ENCODE data around the gene SLC38A11. TPM values are rescaled to one million over a fixed set of nuclear protein-coding genes. Genes with fewer than 3 reads are reported as not detected.
A peak's percentile ranks its signal among the peaks of the same experiment; 100 is the strongest.

The SLC38A11 gene
- polyA plus RNA-seq, 4 donors, result 0.22 to 22.8 (median 3.7) TPM

DNA sequence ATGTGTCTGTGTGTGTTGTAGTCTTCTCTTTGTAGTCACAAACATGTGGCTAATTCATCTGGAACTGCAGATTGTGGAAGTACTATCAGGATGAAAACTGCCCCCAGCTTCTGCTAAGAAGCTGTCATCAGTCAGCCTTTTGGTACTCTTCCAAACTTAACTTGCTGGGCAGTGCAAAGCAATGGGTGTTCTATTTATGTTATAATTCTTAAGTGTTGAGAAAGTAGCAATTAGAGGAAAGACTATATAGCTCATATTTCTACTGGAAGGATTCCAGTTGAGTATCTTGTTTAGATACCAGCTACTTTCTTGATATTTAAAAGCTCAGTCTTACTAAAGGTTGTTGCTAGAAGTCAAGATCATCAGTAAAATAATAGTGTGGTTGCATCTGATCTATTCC lies 52.1 kb downstream of the SLC38A11 start:
- H3K27ac ChIP-seq (ENCODE audit: low read depth in 1 of 3, low read length in 2 of 3), result no peak overlapping the region
- no peak for DNase-seq
- FAIRE-seq, result no peak

DNA sequence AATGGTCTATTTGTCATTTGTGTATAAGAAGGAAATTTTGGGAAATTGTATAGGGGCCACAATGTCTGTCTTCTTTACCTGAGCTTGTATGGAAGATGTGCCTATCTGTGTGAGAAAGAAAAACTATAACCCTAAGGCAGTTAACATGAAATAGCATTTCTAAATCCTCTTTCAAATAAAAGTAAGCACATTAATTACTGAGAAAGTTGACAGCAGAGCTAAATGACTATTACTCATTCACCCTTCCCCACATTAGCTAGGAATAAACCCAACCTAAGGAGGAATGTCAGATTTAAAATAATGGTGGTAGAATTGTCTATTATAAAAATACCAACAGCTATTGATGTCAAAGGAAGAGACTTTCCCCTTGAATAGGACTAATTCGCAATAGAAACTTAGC lies 56.2 kb downstream of the SLC38A11 start:
- DNase-seq, result no peak
- Histone ChIP-seq H3K9me3 (ENCODE audit: control insufficient read depth in 2 of 2, insufficient read depth in 1 of 2, low read depth in 1 of 2, low read length in 1 of 2) (no peaks in the 10 kb centered on the region), H3K4me3 (ENCODE audit: low read depth in 1 of 3, low read length in 3 of 3) (no peak overlapping the region), H3K4me1 (ENCODE audit: control insufficient read depth in 3 of 3, insufficient read depth in 2 of 3, low read depth in 1 of 3, low read length in 2 of 3) (peaks cover 0 to 9% (median 0%) of the 10 kb centered on the region in 3 donors), H3K27ac (ENCODE audit: low read depth in 1 of 3, low read length in 2 of 3) (no peak overlapping the region), H3K36me3 (ENCODE audit: control insufficient read depth in 3 of 3, insufficient read depth in 2 of 3, low read depth in 1 of 3, low read length in 3 of 3) (no peaks in the 10 kb centered on the region), H3K27me3 (ENCODE audit: control insufficient read depth in 3 of 3, insufficient read depth in 3 of 3, low read length in 3 of 3) (no peaks in the 10 kb centered on the region)
- no peak for FAIRE-seq
- WGBS, 3 donors, result 88 to 97% (median 95%) methylated on average over 1 of the region's 1 CpG

More for the DNA sequence above, 52.1 kb downstream of the SLC38A11 start:
- Histone ChIP-seq H3K36me3 (ENCODE audit: control insufficient read depth in 3 of 3, insufficient read depth in 2 of 3, low read depth in 1 of 3, low read length in 3 of 3) (no peaks in the 10 kb centered on the region), H3K27me3 (ENCODE audit: control insufficient read depth in 3 of 3, insufficient read depth in 3 of 3, low read length in 3 of 3) (no peaks in the 10 kb centered on the region), H3K4me3 (ENCODE audit: low read depth in 1 of 3, low read length in 3 of 3) (no peak overlapping the region), H3K9me3 (ENCODE audit: control insufficient read depth in 2 of 2, insufficient read depth in 1 of 2, low read depth in 1 of 2, low read length in 1 of 2) (no peaks in the 10 kb centered on the region), H3K4me1 (ENCODE audit: control insufficient read depth in 3 of 3, insufficient read depth in 2 of 3, low read depth in 1 of 3, low read length in 2 of 3) (peaks cover 0 to 1% (median 0%) of the 10 kb centered on the region in 3 donors)

DNA sequence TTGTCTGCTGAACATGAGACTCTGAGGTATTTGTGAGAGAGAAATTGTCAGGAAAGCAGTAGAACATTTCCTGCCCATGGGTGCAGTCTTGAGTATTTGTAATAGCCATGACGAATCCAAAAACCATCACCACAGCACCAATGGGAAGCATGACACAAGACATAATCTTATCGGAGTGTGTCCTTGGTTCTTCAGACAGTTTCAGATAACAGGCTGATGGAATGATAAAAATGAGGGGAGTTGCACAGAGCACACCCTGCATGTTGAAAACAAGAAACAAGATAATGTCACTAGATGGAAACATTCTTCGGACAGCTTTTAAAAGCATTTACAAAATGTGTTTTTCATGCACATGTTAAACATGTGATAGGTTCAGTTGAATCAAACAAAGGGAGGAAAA lies 56.9 kb downstream of the SLC38A11 start:
- Histone ChIP-seq H3K27ac (ENCODE audit: low read depth in 1 of 3, low read length in 2 of 3) (no peak overlapping the region), H3K4me3 (ENCODE audit: low read depth in 1 of 3, low read length in 3 of 3) (no peak overlapping the region), H3K27me3 (ENCODE audit: control insufficient read depth in 3 of 3, insufficient read depth in 3 of 3, low read length in 3 of 3) (no peaks in the 10 kb centered on the region), H3K9me3 (ENCODE audit: control insufficient read depth in 2 of 2, insufficient read depth in 1 of 2, low read depth in 1 of 2, low read length in 1 of 2) (no peaks in the 10 kb centered on the region), H3K4me1 (ENCODE audit: control insufficient read depth in 3 of 3, insufficient read depth in 2 of 3, low read depth in 1 of 3, low read length in 2 of 3) (peaks cover 0 to 9% (median 0%) of the 10 kb centered on the region in 3 donors), H3K36me3 (ENCODE audit: control insufficient read depth in 3 of 3, insufficient read depth in 2 of 3, low read depth in 1 of 3, low read length in 3 of 3) (no peaks in the 10 kb centered on the region)
- 50 to 61% (median 53%) methylated on average over 3 of the region's 3 CpGs for WGBS, 3 donors
- DNase-seq (peak in 1 of 2 donors; percentile 48), FAIRE-seq (no peak)

DNA sequence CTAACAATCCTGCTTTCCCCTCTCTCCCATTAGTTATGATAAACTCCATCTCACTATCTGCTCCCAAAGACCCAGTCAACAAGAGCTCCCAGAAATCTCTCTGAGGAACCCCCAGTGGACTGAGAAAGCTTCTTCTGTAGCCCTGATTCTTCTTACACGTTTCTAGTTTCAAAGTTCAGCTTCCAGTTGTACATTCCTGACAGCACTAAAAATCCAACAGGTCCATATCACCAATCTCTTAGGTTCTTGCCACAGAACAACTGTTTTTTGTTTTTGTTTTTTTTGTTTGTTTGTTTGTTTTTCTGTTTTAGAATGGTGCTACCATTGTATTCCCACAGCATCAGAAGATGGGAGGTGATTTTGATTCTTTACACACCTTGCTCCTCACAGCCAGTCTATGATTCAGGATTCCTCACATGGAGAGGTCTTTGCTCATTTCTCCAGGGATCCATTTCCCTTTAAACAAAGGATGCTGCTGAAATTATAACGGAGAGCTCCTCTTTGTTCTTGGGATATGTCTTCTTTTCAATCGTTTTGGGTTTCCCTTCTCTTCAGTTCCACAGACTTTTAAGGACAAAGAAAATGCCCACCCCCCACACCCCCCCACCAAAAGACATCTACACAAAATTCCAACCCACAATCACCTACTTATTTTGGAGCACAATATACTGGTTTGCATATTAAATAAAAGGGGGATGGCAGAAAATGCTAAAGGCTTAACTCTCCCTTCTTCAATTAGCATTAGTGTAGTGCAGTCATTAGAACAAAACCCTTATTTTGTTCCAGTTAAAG lies 57.7 kb downstream of the SLC38A11 start:
- WGBS, 3 donors, result 57 to 68% (median 65%) methylated on average over 3 of the region's 3 CpGs
- Histone ChIP-seq H3K4me3 (ENCODE audit: low read depth in 1 of 3, low read length in 3 of 3) (no peak overlapping the region), H3K4me1 (ENCODE audit: control insufficient read depth in 3 of 3, insufficient read depth in 2 of 3, low read depth in 1 of 3, low read length in 2 of 3) (peaks cover 0 to 9% (median 0%) of the 10 kb centered on the region in 3 donors), H3K9me3 (ENCODE audit: control insufficient read depth in 2 of 2, insufficient read depth in 1 of 2, low read depth in 1 of 2, low read length in 1 of 2) (no peaks in the 10 kb centered on the region), H3K27me3 (ENCODE audit: control insufficient read depth in 3 of 3, insufficient read depth in 3 of 3, low read length in 3 of 3) (no peaks in the 10 kb centered on the region), H3K36me3 (ENCODE audit: control insufficient read depth in 3 of 3, insufficient read depth in 2 of 3, low read depth in 1 of 3, low read length in 3 of 3) (no peaks in the 10 kb centered on the region), H3K27ac (ENCODE audit: low read depth in 1 of 3, low read length in 2 of 3) (no peak overlapping the region)
- FAIRE-seq (no peak), DNase-seq (peak in 1 of 2 donors; percentile 34)

DNA sequence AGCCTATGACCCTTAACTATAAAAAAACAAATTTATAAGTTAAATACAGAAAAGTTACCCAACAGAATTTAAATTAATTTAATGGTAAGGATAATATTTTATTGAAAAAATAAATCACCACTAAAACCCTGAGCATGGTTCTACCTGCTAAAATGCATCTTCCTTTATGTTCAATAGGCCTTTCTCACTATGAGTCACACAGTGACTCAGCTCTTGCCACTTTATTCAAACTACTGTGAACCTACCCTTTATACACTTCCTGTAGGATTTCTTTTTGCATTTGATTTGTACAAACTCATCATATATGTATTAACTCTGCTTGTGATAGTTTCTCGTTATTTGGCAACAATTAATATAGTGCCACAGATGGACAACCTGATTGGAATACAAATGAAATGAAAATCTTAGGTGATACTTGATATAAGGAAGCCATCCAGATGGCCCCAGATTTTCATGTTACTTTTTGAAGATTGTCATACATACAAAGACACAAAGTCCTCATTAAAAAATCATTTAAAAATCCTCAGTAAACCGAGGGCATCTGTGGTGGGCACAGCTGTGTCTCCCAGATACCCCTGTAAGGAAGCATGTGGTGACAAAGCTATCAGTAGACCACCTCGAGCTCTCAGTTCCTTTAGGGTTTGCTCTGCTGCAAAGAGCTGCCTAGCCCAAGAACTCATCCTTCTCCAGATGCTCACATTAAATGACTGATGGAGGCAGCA lies 58.5 kb downstream of the SLC38A11 start:
- Histone ChIP-seq H3K27ac (ENCODE audit: low read depth in 1 of 3, low read length in 2 of 3) (peak overlapping the region in 1 of 3 donors; percentile 11), H3K4me1 (ENCODE audit: control insufficient read depth in 3 of 3, insufficient read depth in 2 of 3, low read depth in 1 of 3, low read length in 2 of 3) (peaks cover 0 to 9% (median 0%) of the 10 kb centered on the region in 3 donors), H3K27me3 (ENCODE audit: control insufficient read depth in 3 of 3, insufficient read depth in 3 of 3, low read length in 3 of 3) (no peaks in the 10 kb centered on the region), H3K36me3 (ENCODE audit: control insufficient read depth in 3 of 3, insufficient read depth in 2 of 3, low read depth in 1 of 3, low read length in 3 of 3) (no peaks in the 10 kb centered on the region), H3K9me3 (ENCODE audit: control insufficient read depth in 2 of 2, insufficient read depth in 1 of 2, low read depth in 1 of 2, low read length in 1 of 2) (no peaks in the 10 kb centered on the region), H3K4me3 (ENCODE audit: low read depth in 1 of 3, low read length in 3 of 3) (no peak overlapping the region)
- DNase-seq, result peak; percentile 59 to 65
- 34 to 57% (median 55%) methylated on average over 3 of the region's 3 CpGs for WGBS, 3 donors
- FAIRE-seq, result peak; percentile 72

DNA sequence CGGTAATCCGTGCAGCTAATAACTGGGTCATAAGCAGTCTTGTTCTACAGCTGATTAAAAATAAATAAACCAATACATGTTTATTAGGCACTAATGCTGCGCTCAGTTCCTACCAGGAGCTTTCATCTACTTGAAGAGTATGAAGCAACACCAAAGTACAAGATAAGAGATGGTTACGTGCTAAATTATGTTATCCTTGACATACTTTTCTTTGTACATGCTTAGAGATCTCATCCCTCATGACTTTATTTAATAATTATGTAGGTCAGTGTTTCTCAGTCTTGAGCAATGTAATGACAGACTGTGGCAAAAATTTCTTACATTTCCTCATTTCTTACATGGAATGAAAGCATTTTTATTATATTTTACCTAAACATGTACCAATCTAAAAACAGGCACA lies 59.1 kb downstream of the SLC38A11 start:
- Histone ChIP-seq H3K4me1 (ENCODE audit: control insufficient read depth in 3 of 3, insufficient read depth in 2 of 3, low read depth in 1 of 3, low read length in 2 of 3) (peaks cover 0 to 9% (median 0%) of the 10 kb centered on the region in 3 donors), H3K27me3 (ENCODE audit: control insufficient read depth in 3 of 3, insufficient read depth in 3 of 3, low read length in 3 of 3) (no peaks in the 10 kb centered on the region), H3K36me3 (ENCODE audit: control insufficient read depth in 3 of 3, insufficient read depth in 2 of 3, low read depth in 1 of 3, low read length in 3 of 3) (no peaks in the 10 kb centered on the region), H3K9me3 (ENCODE audit: control insufficient read depth in 2 of 2, insufficient read depth in 1 of 2, low read depth in 1 of 2, low read length in 1 of 2) (no peaks in the 10 kb centered on the region), H3K27ac (ENCODE audit: low read depth in 1 of 3, low read length in 2 of 3) (peak overlapping the region in 1 of 3 donors; percentile 0), H3K4me3 (ENCODE audit: low read depth in 1 of 3, low read length in 3 of 3) (no peak overlapping the region)
- peak in 1 of 2 donors; percentile 33 for DNase-seq
- 87 to 90% (median 87%) methylated on average over 4 of the region's 4 CpGs for WGBS, 3 donors
- FAIRE-seq, result no peak

DNA sequence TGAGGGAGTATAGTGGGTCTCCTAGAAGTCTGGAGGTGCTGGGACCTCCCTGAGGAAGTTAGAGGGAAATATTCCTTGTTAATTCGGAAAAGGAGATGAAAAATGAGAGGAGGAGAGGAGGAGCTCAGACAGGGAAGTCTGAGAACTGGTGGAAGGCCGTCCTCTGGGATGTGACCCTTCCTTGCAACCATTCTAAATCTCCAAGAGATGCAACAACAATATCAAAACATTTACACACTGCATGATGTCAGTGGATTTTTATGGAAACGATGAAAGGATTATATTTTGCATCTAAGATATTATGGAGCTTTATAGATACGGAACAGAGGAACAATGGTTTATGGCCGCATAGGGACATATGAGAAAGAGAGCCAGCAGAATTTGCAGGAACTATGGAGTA lies 63.9 kb downstream of the SLC38A11 start:
- FAIRE-seq, result no peak
- H3K4me3 ChIP-seq (ENCODE audit: low read depth in 1 of 3, low read length in 3 of 3), result no peak overlapping the region
- H3K27me3 ChIP-seq (ENCODE audit: control insufficient read depth in 3 of 3, insufficient read depth in 3 of 3, low read length in 3 of 3), result no peaks in the 10 kb centered on the region
- H3K4me1 ChIP-seq (ENCODE audit: control insufficient read depth in 3 of 3, insufficient read depth in 2 of 3, low read depth in 1 of 3, low read length in 2 of 3), result no peaks in the 10 kb centered on the region
- H3K27ac ChIP-seq (ENCODE audit: low read depth in 1 of 3, low read length in 2 of 3), result no peak overlapping the region
- no peaks in the 10 kb centered on the region for H3K9me3 ChIP-seq (ENCODE audit: control insufficient read depth in 2 of 2, insufficient read depth in 1 of 2, low read depth in 1 of 2, low read length in 1 of 2)
- no peaks in the 10 kb centered on the region for H3K36me3 ChIP-seq (ENCODE audit: control insufficient read depth in 3 of 3, insufficient read depth in 2 of 3, low read depth in 1 of 3, low read length in 3 of 3)
- 82 to 90% (median 88%) methylated on average over 5 of the region's 5 CpGs for WGBS, 3 donors
- DNase-seq, result no peak

DNA sequence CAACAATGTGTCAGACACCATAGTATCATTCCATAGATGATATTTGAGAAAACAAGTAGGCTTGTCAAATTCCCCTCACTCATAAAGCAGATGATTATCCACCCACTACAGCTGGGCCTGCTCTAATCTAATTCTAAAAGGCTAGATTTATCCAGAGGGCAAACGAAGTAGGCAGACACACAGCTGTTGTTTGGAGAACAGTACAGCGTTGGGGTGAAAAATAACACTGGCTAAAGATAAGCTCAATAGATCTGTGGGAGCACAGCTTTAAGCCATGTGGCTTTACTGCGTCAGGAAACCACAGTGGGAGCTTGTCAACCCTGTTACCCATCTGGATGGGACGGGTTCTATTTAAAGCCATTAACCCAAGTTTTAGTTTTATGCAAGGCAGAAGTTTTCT lies 64.8 kb downstream of the SLC38A11 start:
- no peak for FAIRE-seq
- no peaks in the 10 kb centered on the region for H3K4me1 ChIP-seq (ENCODE audit: control insufficient read depth in 3 of 3, insufficient read depth in 2 of 3, low read depth in 1 of 3, low read length in 2 of 3)
- H3K36me3 ChIP-seq (ENCODE audit: control insufficient read depth in 3 of 3, insufficient read depth in 2 of 3, low read depth in 1 of 3, low read length in 3 of 3), result no peaks in the 10 kb centered on the region
- no peak overlapping the region for H3K4me3 ChIP-seq (ENCODE audit: low read depth in 1 of 3, low read length in 3 of 3)
- no peak for DNase-seq
- no peak overlapping the region for H3K27ac ChIP-seq (ENCODE audit: low read depth in 1 of 3, low read length in 2 of 3)
- 33 to 44% (median 36%) methylated on average over 4 of the region's 4 CpGs for WGBS, 3 donors
- H3K9me3 ChIP-seq (ENCODE audit: control insufficient read depth in 2 of 2, insufficient read depth in 1 of 2, low read depth in 1 of 2, low read length in 1 of 2), result no peaks in the 10 kb centered on the region
- no peaks in the 10 kb centered on the region for H3K27me3 ChIP-seq (ENCODE audit: control insufficient read depth in 3 of 3, insufficient read depth in 3 of 3, low read length in 3 of 3)
